HepG2 (cell line): ENCODE measurements around the gene TAL2. TPM values are rescaled to one million over a fixed set of nuclear protein-coding genes. Genes with fewer than 3 reads are reported as not detected.

Source experiments
- CREM ChIP-seq, 2 experiments: sonication (generic) in 1 of 2; formaldehyde crosslinking in 1 of 2; IDR thresholded peaks; 2 replicates each; pipeline versions ENCODE4 v1.4.0 to v1.6.1; 2016 to 2020; ENCODE audit warnings: antibody characterized with exemption in 1 of 2, mild to moderate bottlenecking in 1 of 2, missing genetic modification reagents in 1 of 2
- DMAP1 ChIP-seq: IDR thresholded peaks from 2 replicates; pipeline ENCODE4 v1.6.1; 2016
- ERF ChIP-seq: IDR thresholded peaks from 2 replicates; pipeline ENCODE4 v1.6.1; 2018; ENCODE audit warnings: missing biosample characterization, missing genetic modification reagents
- FLYWCH1 ChIP-seq: sonication (generic); formaldehyde crosslinking; IDR thresholded peaks from 2 replicates; pipeline ENCODE4 v1.8.1; 2023; ENCODE audit warnings: mild to moderate bottlenecking, missing genetic modification reagents
- FOXK1 ChIP-seq: sonication (generic); formaldehyde crosslinking; IDR thresholded peaks from 2 replicates; pipeline ENCODE4 v1.4.0; 2020; ENCODE audit warnings: low read depth, missing genetic modification reagents, borderline replicate concordance
- GLMP ChIP-seq: sonication (generic); formaldehyde crosslinking; IDR thresholded peaks from 2 replicates; pipeline ENCODE4 v1.9.0; 2021; ENCODE audit warnings: missing genetic modification reagents, mild to moderate bottlenecking, borderline replicate concordance
- KIAA2018 ChIP-seq: sonication (generic); formaldehyde crosslinking; IDR thresholded peaks from 2 replicates; pipeline ENCODE4 v1.5.0; 2020; ENCODE audit warnings: mild to moderate bottlenecking, missing genetic modification reagents, borderline replicate concordance
- MXI1 ChIP-seq: IDR thresholded peaks from 3 replicates; pipeline ENCODE4 v1.6.1; 2012; ENCODE audit warnings: low read depth, low read length, inconsistent platforms, borderline replicate concordance
- NR2F2 ChIP-seq: IDR thresholded peaks from 2 replicates; pipeline ENCODE4 v1.6.1; 2012; ENCODE audit warnings: low read depth, inconsistent platforms, borderline replicate concordance
- RBFOX2 ChIP-seq: fragments of 200-400 bp; formaldehyde crosslinking; IDR thresholded peaks from 2 replicates; pipeline ENCODE4 v1.6.1; 2017; ENCODE audit warnings: low read depth, mild to moderate bottlenecking, low read length
- SETDB1 ChIP-seq: sonication (generic); formaldehyde crosslinking; IDR thresholded peaks from 2 replicates; pipeline ENCODE4 v1.5.1; 2020; ENCODE audit warnings: missing genetic modification reagents, mild to moderate bottlenecking, borderline replicate concordance
- SP4 ChIP-seq: sonication (generic); formaldehyde crosslinking; IDR thresholded peaks from 2 replicates; pipeline ENCODE4 v1.8.1; 2023; ENCODE audit warnings: mild to moderate bottlenecking, missing genetic modification reagents
- SRF ChIP-seq: IDR thresholded peaks from 2 replicates; pipeline ENCODE4 v1.6.1; 2011; ENCODE audit warnings: mild to moderate bottlenecking, low read depth, low read length, moderate library complexity
- YEATS2 ChIP-seq: sonication (generic); formaldehyde crosslinking; IDR thresholded peaks from 2 replicates; pipeline ENCODE4 v1.4.0; 2020; ENCODE audit warnings: missing genetic modification reagents, borderline replicate concordance
- ZBTB25 ChIP-seq: IDR thresholded peaks from 2 replicates; pipeline ENCODE4 v1.6.1; 2018; ENCODE audit warnings: missing genetic modification reagents
- ZBTB3 ChIP-seq: sonication (generic); formaldehyde crosslinking; IDR thresholded peaks from 2 replicates; pipeline ENCODE4 v1.4.0; 2020; ENCODE audit warnings: low read depth, mild to moderate bottlenecking, moderate library complexity, missing genetic modification reagents, borderline replicate concordance
- ZBTB7B ChIP-seq: sonication (generic); formaldehyde crosslinking; IDR thresholded peaks from 2 replicates; pipeline ENCODE4 v1.4.0; 2020; ENCODE audit warnings: missing genetic modification reagents
- ZNF121 ChIP-seq: sonication (generic); formaldehyde crosslinking; IDR thresholded peaks from 2 replicates; pipeline ENCODE4 v1.5.0; 2020; ENCODE audit warnings: mild to moderate bottlenecking, missing genetic modification reagents
- ZNF34 ChIP-seq: sonication (generic); formaldehyde crosslinking; IDR thresholded peaks from 2 replicates; pipeline ENCODE4 v1.4.0; 2020; ENCODE audit warnings: mild to moderate bottlenecking, missing genetic modification reagents, borderline replicate concordance
- ZNF496 ChIP-seq: sonication (generic); formaldehyde crosslinking; IDR thresholded peaks from 2 replicates; pipeline ENCODE4 v1.8.1; 2023; ENCODE audit warnings: mild to moderate bottlenecking, moderate library complexity, missing genetic modification reagents; ENCODE audit not compliant: insufficient replicate concordance
- polyA plus RNA-seq, 8 experiments: library from polyadenylated mRNA; depleted of rRNA in 3 of 8; stranded (reverse) in 7 of 8; unstranded in 1 of 8; fragments of >200 nt; fragmentation: Illumina TruSeq in 4 of 8; extraction: Trizol in 4 of 8; gene quantifications; 2 replicates each; pipeline versions ENCODE4 v1.2.1 to v1.2.3, GENCODE V29; 2011 to 2016; ENCODE audit warnings: low read depth in 4 of 8, missing spikeins in 1 of 8, mixed read lengths in 1 of 8; ENCODE audit not compliant: insufficient read depth in 1 of 8
- total RNA-seq, 5 experiments: library from RNA; depleted of rRNA; stranded (reverse); fragments of >200 nt; fragmentation: Illumina TruSeq; extraction: Trizol; gene quantifications; 2 replicates each; pipeline ENCODE4 v1.2.3, GENCODE V29; 2016; ENCODE audit warnings: low read depth in 1 of 5

Gene TAL2
- total and polyA plus RNA-seq, 2 of the 13 experiments (the other 11 are each of a cell fraction or from before 2014, with no cell fraction given) = 0.22 TPM; not detected in 1

- TF ChIP-seq ZBTB7B (CRISPR knock-in tag) = peak; percentile 68; the same call in 1 of the 2 replicates
- no peak for TF ChIP-seq NR2F2
- TF ChIP-seq ZBTB25 (CRISPR knock-in tag) = 0 out of 2 replicates have a peak, but pooled peaks have one; percentile 16
- no peak for TF ChIP-seq FOXK1 (CRISPR knock-in tag)
- no peak for TF ChIP-seq DMAP1
- no peak; the same call in 2 of the 3 replicates for TF ChIP-seq MXI1
- no peak for TF ChIP-seq FLYWCH1
- TF ChIP-seq KIAA2018 (CRISPR knock-in tag) = no peak
- peak; percentile 56 for TF ChIP-seq RBFOX2
- no peak; the same call in 1 of the 2 replicates for TF ChIP-seq YEATS2 (CRISPR knock-in tag)
- no peak for TF ChIP-seq ERF (CRISPR knock-in tag)
- no peak for TF ChIP-seq ZNF121 (CRISPR knock-in tag)
- no peak for TF ChIP-seq SETDB1 (CRISPR knock-in tag)
- no peak for TF ChIP-seq CREM (IDR thresholded peaks at IDR 0.05)
- TF ChIP-seq CREM (CRISPR knock-in tag; IDR thresholded peaks at IDR 0.05) = no peak
- TF ChIP-seq GLMP (CRISPR knock-in tag) = no peak
- TF ChIP-seq ZNF34 = no peak
- TF ChIP-seq ZNF496 (CRISPR knock-in tag) = no peak
- TF ChIP-seq SP4 (CRISPR knock-in tag) = no peak; the same call in 1 of the 2 replicates
- no peak for TF ChIP-seq ZBTB3
- TF ChIP-seq SRF = no peak
Measured at GRCh38 chr9:105694190-105694847, 32.1 kb downstream of the TAL2 start, which contains the start of gene TMEM38B (continued).
